Activated naive CD8-positive, alpha-beta T cell treated with anti-CD3 and anti-CD28 coated beads, Interleukin-2, amount 50 U/mL, for 24 hours (primary cell): Measurements from ENCODE around the gene RBM23.
"Not testable (repeated sequence)": the region's sequence is repeated elsewhere in the genome, so short reads cannot be mapped to it uniquely, and the experiment has no call there.

Source experiments
- ATAC-seq: fragments of 150-1000 bp; cut with Tn5 transposase; one replicate; pipeline ENCODE4 v1.10.0; 2021
- DNase-seq: peaks from one replicate; pipeline ENCODE4 v3.0.0; 2021
- H3K27ac Mint-ChIP-seq: one replicate; pipeline ENCODE4 v1.8.0; 2021; ENCODE audit warnings: mild to moderate bottlenecking, mixed read lengths
- H3K27me3 Mint-ChIP-seq: one replicate; pipeline ENCODE4 v1.8.0; 2021; ENCODE audit warnings: mixed read lengths
- H3K36me3 Mint-ChIP-seq: one replicate; pipeline ENCODE4 v1.8.0; 2021; ENCODE audit warnings: low read depth, mixed read lengths
- H3K4me1 Mint-ChIP-seq: one replicate; pipeline ENCODE4 v1.8.0; 2021; ENCODE audit warnings: mixed read lengths
- H3K4me3 Mint-ChIP-seq: one replicate; pipeline ENCODE4 v1.8.0; 2021; ENCODE audit warnings: mild to moderate bottlenecking, moderate library complexity, mixed read lengths
- H3K9me3 Mint-ChIP-seq: one replicate; pipeline ENCODE4 v1.8.0; 2021; ENCODE audit warnings: mixed read lengths

RBM23 gene

GRCh38 chr14:22918804-22919600 is at the start of gene RBM23:
Gene RBM23, minus strand, starts transcription at chr14:22919149.
- no peaks in the 10 kb centered on the region for H3K9me3 Mint-ChIP-seq
- peak within 1 kb of the TSS; percentile 100 for H3K27ac Mint-ChIP-seq
- ATAC-seq (peak; percentile 96), DNase-seq (peak; percentile 100)
- peaks cover 40% of the 10 kb centered on the region for H3K36me3 Mint-ChIP-seq
- H3K4me3 Mint-ChIP-seq: peak within 1 kb of the TSS; percentile 98
- H3K4me1 Mint-ChIP-seq: peaks cover 52% of the 10 kb centered on the region
- H3K27me3 Mint-ChIP-seq: peaks cover 3% of the 10 kb centered on the region

GRCh38 chr14:22966783-22967269 is 47.9 kb upstream of the RBM23 start:
- Mint-ChIP-seq H3K27me3 (no peaks in the 10 kb centered on the region), H3K27ac (no peak overlapping the region)

GRCh38 chr14:22965916-22966782 is 47.2 kb upstream of the RBM23 start:
- H3K4me3 Mint-ChIP-seq, H3K9me3 Mint-ChIP-seq, DNase-seq, H3K4me1 Mint-ChIP-seq, H3K36me3 Mint-ChIP-seq, ATAC-seq, H3K27ac Mint-ChIP-seq, H3K27me3 Mint-ChIP-seq: not testable (repeated sequence)

More at GRCh38 chr14:22966783-22967269, 47.9 kb upstream of the RBM23 start:
- Mint-ChIP-seq H3K36me3 (no peaks in the 10 kb centered on the region), H3K4me1 (no peaks in the 10 kb centered on the region), H3K4me3 (no peak overlapping the region), H3K9me3 (no peaks in the 10 kb centered on the region)
- ATAC-seq (no peak), DNase-seq (no peak)

- no peaks in the 10 kb centered on the region for H3K36me3 Mint-ChIP-seq
- H3K9me3 Mint-ChIP-seq: no peaks in the 10 kb centered on the region
- no peaks in the 10 kb centered on the region for H3K27me3 Mint-ChIP-seq
- DNase-seq: no peak
- peaks cover 8% of the 10 kb centered on the region for H3K4me1 Mint-ChIP-seq
- no peak for ATAC-seq
- H3K27ac Mint-ChIP-seq: no peak overlapping the region
- no peak overlapping the region for H3K4me3 Mint-ChIP-seq
Measured at GRCh38 chr14:22962061-22962676, 43.2 kb upstream of the RBM23 start.

GRCh38 chr14:22955702-22956569 is 37.0 kb upstream of the RBM23 start:
- peaks cover 19% of the 10 kb centered on the region for H3K36me3 Mint-ChIP-seq
- no peak for ATAC-seq
- H3K27me3 Mint-ChIP-seq: no peaks in the 10 kb centered on the region
- H3K9me3 Mint-ChIP-seq: no peaks in the 10 kb centered on the region
- no peak for DNase-seq
- peak overlapping the region; percentile 83 for H3K27ac Mint-ChIP-seq
- H3K4me1 Mint-ChIP-seq: peaks cover 24% of the 10 kb centered on the region
- peak overlapping the region; percentile 92 for H3K4me3 Mint-ChIP-seq

DNA sequence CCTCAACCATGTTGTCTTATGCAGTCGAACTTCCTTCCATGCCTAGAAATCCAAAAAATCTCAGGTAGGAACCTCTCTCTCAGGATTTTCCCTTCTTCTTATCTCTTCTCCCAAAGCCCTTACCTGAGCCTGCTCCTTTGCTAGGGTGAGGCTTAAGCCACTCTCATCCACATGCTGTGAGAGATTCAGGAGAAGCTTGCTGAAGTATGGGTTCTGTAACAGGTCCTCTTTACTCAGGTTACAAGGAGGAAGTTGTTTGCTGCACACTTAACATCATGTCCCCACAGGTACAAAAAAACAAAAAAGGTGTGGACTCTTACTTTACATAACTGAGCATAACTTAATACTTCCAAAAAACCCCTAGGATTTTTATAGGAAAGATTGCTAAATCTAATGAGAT is 33.5 kb upstream of the RBM23 start:
- no peak overlapping the region for H3K4me3 Mint-ChIP-seq
- no peaks in the 10 kb centered on the region for H3K27me3 Mint-ChIP-seq
- ATAC-seq (no peak), DNase-seq (no peak)
- peak overlapping the region; percentile 35 for H3K27ac Mint-ChIP-seq
- peaks cover 18% of the 10 kb centered on the region for H3K4me1 Mint-ChIP-seq
- H3K9me3 Mint-ChIP-seq: no peaks in the 10 kb centered on the region
- H3K36me3 Mint-ChIP-seq: peaks cover 27% of the 10 kb centered on the region

- H3K9me3 Mint-ChIP-seq, ATAC-seq: not testable (repeated sequence)
- H3K4me1 Mint-ChIP-seq: peaks cover 14% of the 10 kb centered on the region
Measured at GRCh38 chr14:22951795-22952194, 32.8 kb upstream of the RBM23 start.

DNA sequence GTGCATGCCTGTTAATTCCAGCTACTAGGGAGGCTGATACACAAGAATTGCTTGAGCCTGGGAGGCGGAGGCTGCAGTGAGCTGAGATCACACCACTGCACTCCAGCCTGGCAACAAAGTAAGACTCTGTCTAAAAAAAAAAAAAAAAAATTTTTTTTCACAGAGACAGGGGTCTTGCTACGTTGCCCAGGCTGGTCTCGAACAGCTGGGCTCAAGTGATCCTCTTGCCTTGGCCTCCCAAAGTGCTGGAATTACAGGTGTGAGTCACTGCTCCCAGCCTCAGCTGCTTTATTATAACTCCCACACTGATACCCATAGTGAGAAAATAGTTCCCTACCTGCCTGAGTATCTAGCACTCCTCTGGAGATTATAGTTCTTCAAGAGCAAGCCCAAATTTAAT is 26.7 kb upstream of the RBM23 start:
- H3K4me1 Mint-ChIP-seq: no peaks in the 10 kb centered on the region
- ATAC-seq: no peak
- peaks cover 25% of the 10 kb centered on the region for H3K36me3 Mint-ChIP-seq
- H3K27me3 Mint-ChIP-seq: no peaks in the 10 kb centered on the region
- no peak overlapping the region for H3K27ac Mint-ChIP-seq
- no peaks in the 10 kb centered on the region for H3K9me3 Mint-ChIP-seq
- no peak for DNase-seq
- no peak overlapping the region for H3K4me3 Mint-ChIP-seq

More at GRCh38 chr14:22951795-22952194, 32.8 kb upstream of the RBM23 start:
- not testable (repeated sequence) for DNase-seq, H3K4me3 Mint-ChIP-seq, H3K27me3 Mint-ChIP-seq, H3K27ac Mint-ChIP-seq
- peaks cover 32% of the 10 kb centered on the region for H3K36me3 Mint-ChIP-seq

DNA sequence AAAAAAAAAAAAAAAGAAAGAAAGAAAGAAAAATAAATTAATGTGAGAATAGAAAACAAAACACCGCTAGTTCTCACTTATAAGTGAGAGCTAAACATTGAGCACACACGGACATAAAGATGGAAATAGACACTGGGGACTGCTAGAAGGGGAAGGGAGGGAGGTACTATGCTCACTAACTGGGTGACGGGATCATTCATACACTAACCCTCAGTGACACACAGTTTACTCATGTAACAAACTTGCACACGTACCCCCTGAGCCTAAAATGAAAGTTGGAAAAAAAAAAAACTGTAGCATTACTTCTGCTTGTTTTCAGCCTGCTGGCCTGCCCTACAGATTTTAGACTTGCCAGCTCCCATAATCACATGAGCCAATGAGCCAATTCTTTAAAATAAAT is 20.7 kb upstream of the RBM23 start:
- no peak for DNase-seq
- peaks cover 7% of the 10 kb centered on the region for H3K36me3 Mint-ChIP-seq
- H3K27ac Mint-ChIP-seq: no peak overlapping the region
- no peaks in the 10 kb centered on the region for H3K4me1 Mint-ChIP-seq
- H3K9me3 Mint-ChIP-seq: no peaks in the 10 kb centered on the region
- no peak overlapping the region for H3K4me3 Mint-ChIP-seq
- H3K27me3 Mint-ChIP-seq: no peaks in the 10 kb centered on the region
- no peak for ATAC-seq

- Mint-ChIP-seq H3K36me3 (peaks cover 2% of the 10 kb centered on the region), H3K4me3 (no peak overlapping the region), H3K9me3 (no peaks in the 10 kb centered on the region), H3K27ac (no peak overlapping the region), H3K27me3 (no peaks in the 10 kb centered on the region), H3K4me1 (peaks cover 13% of the 10 kb centered on the region)
- no peak for ATAC-seq
- DNase-seq: no peak
Measured at GRCh38 chr14:22935156-22935555, 16.2 kb upstream of the RBM23 start.

GRCh38 chr14:22932146-22932545 is 13.2 kb upstream of the RBM23 start:
- H3K9me3 Mint-ChIP-seq: no peaks in the 10 kb centered on the region
- peaks cover 11% of the 10 kb centered on the region for H3K36me3 Mint-ChIP-seq
- H3K27me3 Mint-ChIP-seq: no peaks in the 10 kb centered on the region
- peaks cover 27% of the 10 kb centered on the region for H3K4me1 Mint-ChIP-seq
- H3K27ac Mint-ChIP-seq: no peak overlapping the region
- DNase-seq: no peak
- no peak for ATAC-seq
- H3K4me3 Mint-ChIP-seq: no peak overlapping the region

GRCh38 chr14:22929961-22930364 is 11.0 kb upstream of the RBM23 start:
- Mint-ChIP-seq H3K27me3 (no peaks in the 10 kb centered on the region), H3K9me3 (no peaks in the 10 kb centered on the region), H3K36me3 (peaks cover 28% of the 10 kb centered on the region), H3K4me1 (peaks cover 37% of the 10 kb centered on the region), H3K4me3 (no peak overlapping the region), H3K27ac (no peak overlapping the region)
- DNase-seq (no peak), ATAC-seq (no peak)

GRCh38 chr14:22929104-22929960 is 10.4 kb upstream of the RBM23 start, which contains the start of gene PRMT5:
Gene PRMT5, minus strand, starts transcription at chr14:22929376. Its CDS starts 15 bp downstream, at chr14:22929361.
- H3K36me3 Mint-ChIP-seq: peaks cover 34% of the 10 kb centered on the region
- H3K4me3 Mint-ChIP-seq: no peak within 1 kb of the TSS
- DNase-seq (peak; percentile 93), ATAC-seq (peak; percentile 97)
- H3K4me1 Mint-ChIP-seq: peaks cover 37% of the 10 kb centered on the region
- no peaks in the 10 kb centered on the region for H3K9me3 Mint-ChIP-seq
- no peak within 1 kb of the TSS for H3K27ac Mint-ChIP-seq
- no peaks in the 10 kb centered on the region for H3K27me3 Mint-ChIP-seq
